OCI-M2 (cell line): ENCODE data around the gene TMEM91.

Experiments used
- DNase-seq: peaks from one replicate; lab custom pipeline; 2025; ENCODE audit not compliant: unreplicated experiment; lab: John Stamatoyannopoulos, UW

Gene TMEM91

GRCh38 chr19:41427647-41428480 lies 51.5 kb downstream of the TMEM91 start:
- DNase-seq = no peak

DNA sequence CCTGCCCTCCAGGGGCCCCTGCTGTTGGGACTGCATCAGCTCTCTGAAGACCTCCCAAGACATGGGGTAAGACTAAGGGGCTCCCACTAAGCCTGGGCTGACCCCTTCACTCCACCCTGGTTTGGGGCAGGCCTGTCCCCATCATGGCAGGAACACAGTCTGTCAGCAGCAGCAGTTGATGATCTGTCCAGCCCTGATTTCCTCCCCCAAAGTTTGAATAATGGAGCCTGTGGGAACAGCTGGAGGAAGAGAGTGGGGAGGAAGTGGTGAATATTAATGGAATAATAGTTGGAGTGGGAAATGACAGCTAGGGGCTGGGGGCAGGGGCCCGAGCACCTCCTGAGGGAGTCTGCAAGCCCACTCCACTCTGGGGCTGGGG lies 52.1 kb downstream of the TMEM91 start:
- DNase-seq = no peak

- DNase-seq = no peak
These were observed 54.6 kb downstream of the TMEM91 start for GRCh38 chr19:41430922-41431321.

DNA sequence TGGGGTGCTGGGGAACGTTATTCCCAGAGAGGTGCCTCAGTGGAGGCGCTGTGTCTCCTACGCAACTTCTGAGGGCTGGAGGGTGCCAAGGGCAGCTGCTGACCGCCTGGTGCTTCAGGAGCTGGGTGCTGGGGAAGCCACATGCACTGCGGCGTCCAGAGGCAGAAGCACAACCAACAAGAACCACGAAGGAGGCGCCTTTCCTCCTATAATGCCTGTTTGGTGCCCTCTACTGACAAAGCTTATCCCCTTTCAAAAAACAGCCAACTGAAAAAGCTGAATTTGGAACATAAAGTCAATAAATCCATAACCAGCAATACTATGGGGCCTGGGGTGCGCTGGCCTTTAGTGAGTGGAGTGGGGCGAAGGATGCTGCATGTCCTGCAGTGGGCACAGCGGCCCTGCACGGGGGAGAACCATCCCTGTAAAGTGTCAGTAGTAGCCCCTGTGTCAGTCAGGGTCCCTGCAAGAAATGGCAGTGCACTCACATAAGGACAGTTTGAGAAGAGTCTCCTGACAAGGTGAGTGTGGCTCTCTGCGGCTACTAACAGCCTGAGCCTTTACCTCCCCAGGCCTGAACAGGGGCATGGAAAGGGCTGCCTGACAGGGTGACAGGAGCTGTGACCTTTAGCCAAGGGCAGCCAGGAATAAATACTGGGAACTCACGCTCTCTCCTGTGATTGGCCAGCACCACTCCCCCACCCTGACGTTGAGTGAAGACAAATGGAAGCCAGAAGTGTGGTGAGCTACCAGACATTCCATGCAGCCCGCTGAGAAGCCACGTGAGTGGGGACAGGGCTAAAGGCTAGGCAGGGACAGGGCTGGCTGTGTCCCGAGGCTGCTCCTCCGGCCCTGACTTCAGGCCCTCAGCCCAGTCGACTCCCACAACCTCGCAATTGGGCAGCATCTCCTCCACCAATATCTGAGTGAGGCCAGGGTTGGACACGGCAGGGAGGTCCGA lies 55.4 kb downstream of the TMEM91 start:
- DNase-seq = no peak

- no peak for DNase-seq
These were observed 56.8 kb downstream of the TMEM91 start for GRCh38 chr19:41433171-41433570.
